Activated CD8-positive, alpha-beta T cell treated with anti-CD3 and anti-CD28 coated beads, Interleukin-2, amount 10 ng/mL, durations not matched to agents 7 days and 5 days (primary cell): Measurements from ENCODE around the gene GPX4. TPM values are rescaled to one million over a fixed set of nuclear protein-coding genes. Genes with fewer than 3 reads are reported as not detected.

ENCODE experiments used
- ATAC-seq: fragments of 150-1000 bp; cut with Tn5 transposase; one replicate; pipeline ENCODE4 v1.10.0; 2021; ENCODE audit warnings: moderate library complexity
- CTCF ChIA-PET: fragments of 350-600 bp; sonication (Branson Sonifier 250); formaldehyde crosslinking; loops from one replicate; lab custom pipeline; 2021; ENCODE audit warnings: antibody characterized with exemption; lab: Charles Lee
- POLR2A ChIA-PET: fragments of 350-600 bp; sonication (Branson Sonifier 250); formaldehyde crosslinking; loops from one replicate; lab custom pipeline; 2021; ENCODE audit warnings: antibody characterized with exemption; lab: Charles Lee
- DNase-seq: peaks from one replicate; pipeline ENCODE4 v3.0.0-alpha.2; 2020
- H3K27ac Mint-ChIP-seq: one replicate; pipeline ENCODE4 v1.8.0; 2021; ENCODE audit warnings: mild to moderate bottlenecking, mixed read lengths
- H3K27me3 Mint-ChIP-seq: one replicate; pipeline ENCODE4 v1.8.0; 2021; ENCODE audit warnings: low read depth, mixed read lengths
- H3K36me3 Mint-ChIP-seq: one replicate; pipeline ENCODE4 v1.8.0; 2021; ENCODE audit warnings: low read depth, mixed read lengths
- H3K4me1 Mint-ChIP-seq: one replicate; pipeline ENCODE4 v1.8.0; 2021; ENCODE audit warnings: low read depth, mixed read lengths
- H3K4me3 Mint-ChIP-seq: one replicate; pipeline ENCODE4 v1.8.0; 2021; ENCODE audit warnings: mild to moderate bottlenecking, mixed read lengths
- H3K9me3 Mint-ChIP-seq: one replicate; pipeline ENCODE4 v1.8.0; 2022; ENCODE audit warnings: mixed read lengths; ENCODE audit not compliant: insufficient read depth
- total RNA-seq, 2 experiments: library from RNA; stranded (reverse); gene quantifications; one replicate each; pipeline ENCODE4 v1.2.3, GENCODE V29; 2021

Gene GPX4
- total RNA-seq, 2 experiments from 2014 or later, result 174 to 177 TPM

- no peaks in the 10 kb centered on the region for H3K9me3 Mint-ChIP-seq
- CTCF ChIA-PET, result interaction anchor here (0.7 to 3.3 kb wide), 7 partner anchors 18 to 268 kb away, joined by 3 to 18 read pairs (median 4); no protein-coding TSS in a partner anchor
- DNase-seq (peak; percentile 54), ATAC-seq (peak; percentile 5)
- H3K36me3 Mint-ChIP-seq, result peaks cover 13% of the 10 kb centered on the region
- peak overlapping the region; percentile 89 for H3K27ac Mint-ChIP-seq
- H3K4me3 Mint-ChIP-seq, result peak overlapping the region; percentile 85
- POLR2A ChIA-PET, result interaction anchor here (0.5 to 1.2 kb wide), 6 partner anchors 20 to 138 kb away, joined by 3 to 8 read pairs (median 3); partner anchors contain the start of genes ARHGAP45 and CIRBP
- H3K27me3 Mint-ChIP-seq, result no peaks in the 10 kb centered on the region
- peaks cover 33% of the 10 kb centered on the region for H3K4me1 Mint-ChIP-seq
These were observed 27.2 kb downstream of the GPX4 start for GRCh38 chr19:1130771-1131717.

GRCh38 chr19:1131718-1132551, 28.1 kb downstream of the GPX4 start:
- peak; percentile 78 for ATAC-seq
- Mint-ChIP-seq H3K4me1 (peaks cover 37% of the 10 kb centered on the region), H3K36me3 (peaks cover 11% of the 10 kb centered on the region), H3K4me3 (peak overlapping the region; percentile 85), H3K27me3 (no peaks in the 10 kb centered on the region), H3K27ac (peak overlapping the region; percentile 89), H3K9me3 (no peaks in the 10 kb centered on the region)
- CTCF ChIA-PET, result interaction anchor here (1.1 to 3.3 kb wide), 5 partner anchors 19 to 269 kb away, joined by 3 to 18 read pairs (median 7); no protein-coding TSS in a partner anchor
- POLR2A ChIA-PET, result interaction anchor here (0.6 to 1.6 kb wide), 3 partner anchors 8 to 61 kb away, joined by 3 to 5 read pairs (median 3); no protein-coding TSS in a partner anchor
- peak; percentile 91 for DNase-seq

- Mint-ChIP-seq H3K27ac (peak overlapping the region; percentile 89), H3K4me3 (peak overlapping the region; percentile 85), H3K36me3 (peaks cover 7% of the 10 kb centered on the region), H3K4me1 (peaks cover 34% of the 10 kb centered on the region), H3K9me3 (no peaks in the 10 kb centered on the region), H3K27me3 (no peaks in the 10 kb centered on the region)
- ChIA-PET POLR2A (interaction anchor here (0.6 to 1.6 kb wide), 2 partner anchors 9 to 60 kb away, joined by 3 to 5 read pairs; no protein-coding TSS in a partner anchor), CTCF (interaction anchor here (1.1 to 2.8 kb wide), 2 partner anchors 20 to 111 kb away, joined by 4 to 11 read pairs; no protein-coding TSS in a partner anchor)
- peak; percentile 11 for ATAC-seq
- DNase-seq, result no peak
These were observed 29.0 kb downstream of the GPX4 start for GRCh38 chr19:1132552-1133383.

- no peaks in the 10 kb centered on the region for H3K9me3 Mint-ChIP-seq
- ChIA-PET POLR2A (interaction anchor here (0.6 to 1.6 kb wide), 4 partner anchors 12 to 67 kb away, joined by 3 to 5 read pairs (median 4); no protein-coding TSS in a partner anchor), CTCF (interaction anchor here (0.6 to 2.8 kb wide), 3 partner anchors 21 to 110 kb away, joined by 3 to 11 read pairs (median 4); no protein-coding TSS in a partner anchor)
- no peaks in the 10 kb centered on the region for H3K27me3 Mint-ChIP-seq
- H3K4me3 Mint-ChIP-seq, result peak overlapping the region; percentile 36
- ATAC-seq (peak; percentile 44), DNase-seq (peak; percentile 74)
- peak overlapping the region; percentile 82 for H3K27ac Mint-ChIP-seq
- H3K36me3 Mint-ChIP-seq, result peaks cover 5% of the 10 kb centered on the region
- peaks cover 34% of the 10 kb centered on the region for H3K4me1 Mint-ChIP-seq
These were observed 29.7 kb downstream of the GPX4 start for GRCh38 chr19:1133471-1133929.

- H3K9me3 Mint-ChIP-seq, result no peaks in the 10 kb centered on the region
- no peak overlapping the region for H3K4me3 Mint-ChIP-seq
- H3K4me1 Mint-ChIP-seq, result peaks cover 32% of the 10 kb centered on the region
- H3K27ac Mint-ChIP-seq, result peak overlapping the region; percentile 15
- ChIA-PET CTCF (interaction anchor here (0.6 to 2.8 kb wide), 2 partner anchors 22 to 54 kb away, joined by 3 to 11 read pairs; no protein-coding TSS in a partner anchor), POLR2A (no interaction called here)
- H3K27me3 Mint-ChIP-seq, result no peaks in the 10 kb centered on the region
- peaks cover 8% of the 10 kb centered on the region for H3K36me3 Mint-ChIP-seq
- ATAC-seq (no peak), DNase-seq (no peak)
These were observed 30.6 kb downstream of the GPX4 start for GRCh38 chr19:1134431-1134830.

- no peak for ATAC-seq
- H3K27me3 Mint-ChIP-seq, result no peaks in the 10 kb centered on the region
- peaks cover 13% of the 10 kb centered on the region for H3K36me3 Mint-ChIP-seq
- CTCF ChIA-PET, result no interaction called here
- no peak overlapping the region for H3K4me3 Mint-ChIP-seq
- H3K4me1 Mint-ChIP-seq, result peaks cover 26% of the 10 kb centered on the region
- H3K9me3 Mint-ChIP-seq, result no peaks in the 10 kb centered on the region
- DNase-seq, result no peak
- POLR2A ChIA-PET, result no interaction called here
- H3K27ac Mint-ChIP-seq, result no peak overlapping the region
These were observed 31.7 kb downstream of the GPX4 start for GRCh38 chr19:1135454-1135853.

- ATAC-seq (no peak), DNase-seq (no peak)
- Mint-ChIP-seq H3K27me3 (no peaks in the 10 kb centered on the region), H3K4me3 (no peak overlapping the region), H3K27ac (no peak overlapping the region), H3K4me1 (peaks cover 20% of the 10 kb centered on the region), H3K9me3 (no peaks in the 10 kb centered on the region), H3K36me3 (peaks cover 13% of the 10 kb centered on the region)
- ChIA-PET CTCF (no interaction called here), POLR2A (no interaction called here)
These were observed 32.4 kb downstream of the GPX4 start for GRCh38 chr19:1136201-1136600.

- no peak for ATAC-seq
- DNase-seq, result no peak
- Mint-ChIP-seq H3K27ac (peak overlapping the region; percentile 71), H3K4me1 (peaks cover 18% of the 10 kb centered on the region), H3K4me3 (no peak overlapping the region), H3K36me3 (peaks cover 13% of the 10 kb centered on the region), H3K9me3 (no peaks in the 10 kb centered on the region), H3K27me3 (no peaks in the 10 kb centered on the region)
- ChIA-PET CTCF (no interaction called here), POLR2A (no interaction called here)
These were observed 33.0 kb downstream of the GPX4 start for GRCh38 chr19:1136621-1137317.

GRCh38 chr19:1138121-1138520, 34.3 kb downstream of the GPX4 start:
- H3K27ac Mint-ChIP-seq, result no peak overlapping the region
- H3K9me3 Mint-ChIP-seq, result no peaks in the 10 kb centered on the region
- H3K27me3 Mint-ChIP-seq, result no peaks in the 10 kb centered on the region
- H3K4me3 Mint-ChIP-seq, result no peak overlapping the region
- ChIA-PET CTCF (no interaction called here), POLR2A (no interaction called here)
- DNase-seq (no peak), ATAC-seq (no peak)
- peaks cover 22% of the 10 kb centered on the region for H3K36me3 Mint-ChIP-seq
- H3K4me1 Mint-ChIP-seq, result peaks cover 11% of the 10 kb centered on the region

- no peaks in the 10 kb centered on the region for H3K9me3 Mint-ChIP-seq
- DNase-seq, result no peak
- no peak overlapping the region for H3K27ac Mint-ChIP-seq
- no peak for ATAC-seq
- POLR2A ChIA-PET, result no interaction called here
- H3K27me3 Mint-ChIP-seq, result no peaks in the 10 kb centered on the region
- peaks cover 4% of the 10 kb centered on the region for H3K4me1 Mint-ChIP-seq
- no peak overlapping the region for H3K4me3 Mint-ChIP-seq
- H3K36me3 Mint-ChIP-seq, result peaks cover 30% of the 10 kb centered on the region
- CTCF ChIA-PET, result no interaction called here
These were observed 35.3 kb downstream of the GPX4 start for GRCh38 chr19:1139126-1139525.
